GM18858 (cell line): ENCODE measurements around the gene VRK2.
A peak's percentile ranks its signal among the peaks of the same experiment; 100 is the strongest.

Source experiments
- ATAC-seq: cut with Tn5 transposase; IDR thresholded peaks from one replicate; pipeline ENCODE4 v1.9.1; 2021; ENCODE audit not compliant: unreplicated experiment

VRK2 gene

DNA sequence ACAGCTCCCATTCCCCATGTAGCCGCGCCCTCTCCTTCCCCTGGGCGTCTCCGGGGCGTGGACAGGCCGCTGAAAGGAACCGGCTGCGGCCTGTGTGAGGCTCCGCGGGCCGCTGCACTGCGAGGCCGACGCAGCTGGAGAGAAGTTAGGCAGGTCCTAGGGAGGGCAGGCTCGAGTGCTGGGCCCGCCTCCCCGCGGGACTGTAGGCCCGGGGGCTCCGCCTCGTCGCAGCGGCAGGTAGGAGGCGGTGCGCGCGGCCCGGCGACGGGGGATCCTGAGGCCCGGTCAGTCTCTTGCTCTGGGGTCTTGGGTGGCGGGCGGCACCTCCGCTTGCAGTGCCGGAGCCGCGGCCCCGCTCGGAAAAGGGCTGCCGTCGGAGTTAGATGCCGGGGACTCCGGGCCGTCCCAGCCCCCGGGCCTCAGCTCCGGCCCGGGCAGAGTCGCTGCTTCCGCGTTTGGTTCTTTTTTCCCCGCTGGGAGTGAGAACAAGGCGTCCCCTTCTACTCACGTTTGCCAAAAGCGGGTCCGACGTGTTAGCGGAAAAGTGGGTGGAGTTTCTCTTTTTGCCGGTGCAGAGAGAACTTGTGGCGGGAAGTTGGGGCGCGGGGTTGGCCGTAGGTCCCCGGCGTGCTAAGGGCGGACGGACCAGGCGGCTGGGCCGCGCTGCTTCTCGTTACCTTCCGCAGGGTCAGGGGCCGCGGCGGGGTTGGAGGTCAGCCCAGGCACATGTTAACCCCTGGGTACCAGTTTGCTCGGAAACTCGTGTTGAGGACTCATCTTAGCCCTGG is at the start of gene VRK2:
Gene VRK2, plus strand, starts transcription at position 222 of the 788 bp plus-strand sequence. CDS start 2,026 bp downstream, outside the sequence.
- ATAC-seq: peak; percentile 85

DNA sequence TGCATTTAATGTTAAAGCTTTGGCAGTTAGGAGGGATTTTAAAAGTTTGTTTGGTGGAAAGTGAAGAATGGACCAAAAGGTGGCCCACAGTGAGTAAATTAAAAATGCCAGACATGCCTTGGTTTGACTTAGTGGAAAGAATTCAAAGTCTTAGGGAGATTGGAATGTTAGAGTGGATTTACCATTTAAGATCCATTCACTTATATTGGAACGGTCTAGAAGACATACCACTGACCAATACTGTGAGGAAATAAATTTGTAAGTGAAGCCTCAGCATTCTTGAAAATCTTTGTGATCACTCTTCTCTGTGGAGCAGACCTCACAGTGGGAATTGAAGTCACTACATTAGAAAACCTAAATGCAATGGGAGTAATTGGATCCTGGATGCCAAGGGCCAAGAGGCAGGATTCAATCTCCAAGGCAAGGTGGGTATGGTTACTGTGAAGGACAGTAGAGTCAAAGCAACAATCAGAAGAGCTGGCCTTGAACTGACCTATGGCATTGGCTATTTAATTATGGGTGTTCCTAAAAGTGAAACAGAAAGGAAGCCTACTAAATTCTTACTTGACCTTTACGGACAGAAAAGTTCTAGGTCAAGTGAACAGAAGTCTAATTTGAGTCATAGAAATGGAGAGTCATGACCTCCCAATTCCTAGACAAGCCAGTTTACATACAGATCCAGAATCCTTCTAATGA is 40.2 kb upstream of the VRK2 start:
- peak; percentile 66 for ATAC-seq

- ATAC-seq: peak; percentile 30
Observed at GRCh38 chr2:58006952-58007284, 39.7 kb upstream of the VRK2 start.

DNA sequence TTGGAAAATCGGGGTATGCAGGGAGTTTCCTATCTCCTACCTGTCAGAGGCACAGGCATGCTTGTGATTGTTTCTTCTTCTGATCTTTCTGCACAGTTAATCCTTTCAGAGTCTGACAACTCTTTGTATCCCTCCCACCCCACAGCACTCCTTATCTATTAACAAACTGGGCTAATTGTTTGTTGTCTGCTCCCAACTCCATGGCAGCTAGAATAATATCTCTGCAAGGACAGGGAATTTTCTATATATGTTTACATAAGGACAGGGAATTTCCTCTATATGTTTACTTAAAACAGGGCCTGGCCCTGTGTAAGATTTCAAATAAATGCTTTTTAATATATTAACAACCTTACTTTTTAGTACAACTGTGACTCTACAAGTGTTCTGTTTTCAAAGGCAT is 36.0 kb upstream of the VRK2 start:
- no peak for ATAC-seq

GRCh38 chr2:58019229-58019628 is 27.4 kb upstream of the VRK2 start:
- peak; percentile 67 for ATAC-seq

DNA sequence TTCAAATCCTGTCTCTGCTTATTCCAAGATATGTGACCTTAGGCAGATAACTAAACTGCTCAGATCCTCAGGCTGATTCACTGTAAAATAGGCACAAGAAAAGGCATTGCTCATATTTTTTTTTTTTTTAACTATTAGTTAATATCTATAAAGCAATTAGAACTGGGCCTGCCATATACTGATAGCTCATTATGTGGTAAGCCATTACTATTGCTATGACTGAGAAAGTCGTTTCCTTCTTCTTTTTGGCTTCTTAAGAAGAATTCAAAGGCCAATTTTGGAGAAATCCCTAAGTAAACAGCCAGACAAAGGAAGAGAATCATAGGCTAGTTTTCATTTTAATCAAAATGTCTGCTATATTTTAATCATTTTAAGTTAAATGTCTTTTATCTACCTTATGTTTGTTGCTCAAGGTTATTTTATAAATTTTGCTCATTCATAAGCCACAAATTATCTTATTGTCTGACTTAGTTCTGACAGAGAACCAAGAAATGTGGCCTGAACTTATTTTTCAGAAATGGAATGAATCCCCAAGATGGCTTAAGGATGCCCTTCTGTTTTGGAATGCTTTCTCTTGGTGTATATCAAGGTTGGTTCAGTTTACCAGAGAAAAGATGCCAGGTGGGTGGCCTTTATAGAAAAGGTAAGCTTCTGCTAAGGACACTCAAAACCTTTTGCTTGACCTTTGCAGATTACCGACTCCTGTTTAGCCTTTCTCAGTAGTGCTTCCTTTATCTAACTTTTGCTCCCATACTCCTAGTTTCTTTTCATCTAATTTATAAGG is 21.3 kb upstream of the VRK2 start:
- ATAC-seq: no peak

DNA sequence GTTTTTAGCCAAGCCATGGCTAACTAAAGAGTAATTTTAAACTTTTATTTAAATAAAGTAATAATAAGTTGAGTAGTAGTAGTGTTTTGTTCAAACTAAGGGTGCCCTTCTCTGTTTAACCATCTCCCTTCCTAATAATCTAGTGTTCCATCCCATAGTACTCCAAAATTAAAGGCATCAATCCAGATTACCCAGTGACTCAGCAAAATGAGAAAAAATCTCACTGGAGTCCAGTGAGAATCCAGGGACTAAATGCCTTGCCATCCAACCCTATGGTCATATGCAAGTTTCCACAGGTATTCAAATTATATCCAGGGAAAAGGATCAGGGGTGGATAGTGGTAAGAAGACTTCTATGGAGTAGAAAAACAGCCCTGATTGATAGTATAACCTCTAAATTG is 19.6 kb upstream of the VRK2 start:
- ATAC-seq: no peak

DNA sequence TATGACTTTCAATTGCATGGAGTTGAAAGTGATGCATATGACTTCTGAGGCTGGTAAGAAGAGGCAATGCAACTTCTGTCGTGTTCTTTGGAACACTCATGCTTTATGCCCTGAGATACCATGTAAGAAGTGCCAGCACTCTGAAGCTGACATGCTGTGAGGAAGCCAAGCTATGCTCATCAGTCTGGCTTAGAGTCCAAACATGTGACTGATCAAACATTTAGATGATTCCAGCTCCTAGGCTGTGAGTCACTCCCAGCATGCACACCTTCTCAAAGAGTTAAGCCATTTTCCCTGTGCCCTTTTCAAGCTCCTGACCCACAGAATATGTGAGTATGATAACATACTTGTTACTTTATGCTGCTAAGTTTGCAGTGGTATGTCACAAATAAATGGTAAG is 15.8 kb upstream of the VRK2 start:
- ATAC-seq: no peak

DNA sequence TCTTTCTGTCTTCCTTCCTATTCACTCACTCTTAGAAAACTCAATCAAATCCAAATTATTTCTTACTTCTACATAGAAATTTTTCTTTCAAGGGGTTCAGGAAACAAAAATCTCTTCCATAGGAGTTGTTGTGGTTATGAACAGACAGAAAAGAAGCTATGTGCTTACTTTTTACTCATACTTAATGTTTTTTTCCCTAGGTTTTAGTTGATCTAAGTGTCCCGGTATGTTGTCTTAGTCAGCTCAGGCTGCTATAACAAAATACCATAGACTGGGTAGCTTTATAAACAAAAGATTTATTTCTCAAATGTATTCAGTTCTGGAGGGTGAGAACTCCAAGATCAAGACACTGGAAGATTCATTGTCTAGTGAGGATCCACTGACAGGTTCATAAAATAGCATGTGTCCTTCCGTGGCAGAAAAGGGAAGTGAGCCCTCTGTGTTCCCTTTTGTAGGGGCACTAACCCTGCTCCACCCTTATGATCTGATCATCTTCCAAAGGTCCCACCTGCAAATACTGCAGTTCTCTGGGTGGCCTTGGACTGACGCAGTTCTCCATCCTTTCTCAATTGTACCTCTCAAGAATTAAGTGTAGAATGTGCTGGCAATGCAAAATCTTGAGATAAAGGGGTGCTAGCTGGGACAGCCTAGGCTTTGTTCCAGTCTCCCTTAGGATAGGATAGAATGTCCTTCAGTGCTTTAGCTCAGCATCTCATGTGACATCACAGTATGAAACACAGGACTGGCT is 14.4 kb upstream of the VRK2 start:
- peak; percentile 50 for ATAC-seq

- ATAC-seq: no peak
Observed at GRCh38 chr2:58032764-58033080, 13.9 kb upstream of the VRK2 start.

GRCh38 chr2:58033530-58033929 is 13.1 kb upstream of the VRK2 start:
- no peak for ATAC-seq

- ATAC-seq: peak; percentile 76
Observed at GRCh38 chr2:58035352-58035751, 11.3 kb upstream of the VRK2 start.

- ATAC-seq: peak; percentile 68
Observed at GRCh38 chr2:58039170-58039611, 7.4 kb upstream of the VRK2 start.

- no peak for ATAC-seq
Observed at GRCh38 chr2:58042486-58042970, 4.1 kb upstream of the VRK2 start.

- no peak for ATAC-seq
Observed at GRCh38 chr2:58044145-58044544, 2.5 kb upstream of the VRK2 start.

- ATAC-seq: no peak
Observed at GRCh38 chr2:58045580-58046334, 849 bp upstream of the VRK2 start.

GRCh38 chr2:58046335-58046584 is 346 bp upstream of the VRK2 start:
- no peak for ATAC-seq

DNA sequence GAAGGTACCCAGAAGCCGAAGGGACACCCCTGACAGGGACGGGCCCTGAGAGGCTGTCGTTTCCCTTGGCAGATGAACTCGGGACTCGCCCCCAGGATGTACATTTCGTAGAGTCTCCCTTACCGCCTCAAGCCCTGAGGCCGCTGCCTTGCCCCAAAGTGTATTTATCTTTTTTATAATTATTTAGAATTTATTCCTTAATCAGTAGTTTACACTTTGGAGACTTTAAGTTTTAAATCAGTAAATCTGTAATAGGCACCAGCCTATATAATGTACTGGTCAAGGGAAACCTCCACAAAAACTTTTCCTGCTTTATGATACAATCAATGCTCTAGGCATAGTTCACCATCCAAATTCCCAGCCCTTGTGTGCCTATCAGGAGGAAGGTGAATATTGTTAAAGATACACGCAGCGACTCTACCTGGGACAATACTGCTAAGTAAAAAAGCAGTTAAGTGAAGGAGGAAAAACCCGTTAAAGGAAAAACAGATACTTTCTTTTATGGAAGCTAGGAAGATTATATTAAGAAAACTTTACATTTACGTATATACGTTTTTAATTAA is 848 bp downstream of the VRK2 start:
- peak; percentile 29 for ATAC-seq

GRCh38 chr2:58047961-58048360 is 1.4 kb downstream of the VRK2 start:
- ATAC-seq: no peak

DNA sequence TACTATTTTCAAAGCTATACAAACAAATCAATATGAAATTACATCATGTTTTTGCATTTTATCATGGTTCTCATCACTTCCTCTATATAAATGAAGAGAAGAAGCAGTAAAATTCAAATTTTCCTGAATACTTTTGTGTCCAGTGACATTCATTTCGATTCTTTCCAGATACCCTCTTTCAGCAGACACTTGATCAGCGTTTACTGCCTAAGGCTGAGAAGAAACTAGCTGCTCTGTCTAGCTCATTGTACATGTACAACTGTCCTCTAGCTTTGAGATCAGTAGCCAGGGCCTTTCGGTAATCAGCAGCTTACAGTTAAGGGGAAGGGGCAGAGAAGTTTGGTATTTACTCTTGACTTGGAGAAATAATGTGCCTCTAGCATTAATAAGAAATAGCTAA is 4.8 kb downstream of the VRK2 start:
- ATAC-seq: no peak
